Kidney (tissue), 14 donors: ENCODE results near the gene UGGT2. TPM values are rescaled to one million over a fixed set of nuclear protein-coding genes. Genes with fewer than 3 reads are reported as not detected.
"Not testable (repeated sequence)": the region's sequence is repeated elsewhere in the genome, so short reads cannot be mapped to it uniquely, and the experiment has no call there.

Experiments used
- DNase-seq, 5 donors: peaks; one replicate each; pipeline ENCODE4 v3.0.0-alpha.2; 2013 to 2020
- FAIRE-seq: peaks from 2 replicates; lab custom pipeline; 2012; peaks lifted over from hg19 to GRCh38; lab: Jason Lieb, UNC
- H3K27ac ChIP-seq, 2 donors: one replicate each; pipeline ENCODE4 v1.7.0; 2013; ENCODE audit warnings: low read depth in 2 of 2, low read length in 2 of 2, inconsistent platforms in 1 of 2
- H3K27me3 ChIP-seq: one replicate; pipeline ENCODE4 v1.7.1; 2013; ENCODE audit warnings: low read length, inconsistent platforms; ENCODE audit not compliant: control insufficient read depth, insufficient read depth
- H3K36me3 ChIP-seq, 3 donors: one replicate each; pipeline versions ENCODE4 v1.7.0 to v1.7.1; 2013; ENCODE audit warnings: low read length in 3 of 3, control low read depth in 1 of 3, inconsistent platforms in 1 of 3; ENCODE audit not compliant: insufficient read depth in 3 of 3, control insufficient read depth in 2 of 3
- H3K4me1 ChIP-seq, 3 donors: one replicate each; pipeline versions ENCODE4 v1.7.0 to v1.7.1; 2013; ENCODE audit warnings: low read length in 3 of 3, inconsistent platforms in 1 of 3, low read depth in 1 of 3; ENCODE audit not compliant: control insufficient read depth in 2 of 3, insufficient read depth in 2 of 3
- H3K4me3 ChIP-seq, 3 donors: one replicate each; pipeline versions ENCODE4 v1.7.0 to v1.8.1; 2013; ENCODE audit warnings: low read length in 3 of 3, control low read depth in 1 of 3, inconsistent platforms in 1 of 3
- H3K9ac ChIP-seq, 3 donors: one replicate each; pipeline versions ENCODE4 v1.7.0 to v1.7.1; 2013; ENCODE audit warnings: low read length in 3 of 3, control low read depth in 1 of 3, inconsistent platforms in 1 of 3
- H3K9me3 ChIP-seq, 3 donors: one replicate each; pipeline versions ENCODE4 v1.7.0 to v1.7.1; 2013; ENCODE audit warnings: low read length in 3 of 3, control low read depth in 1 of 3, inconsistent platforms in 1 of 3; ENCODE audit not compliant: control insufficient read depth in 2 of 3, insufficient read depth in 1 of 3
- intact Hi-C: fragments of 100-400 bp; cut with DNase I; formaldehyde crosslinking; loops from one replicate; pipeline ENCODE4 v1.11.1; 2022
- polyA plus RNA-seq: library from polyadenylated mRNA; stranded (reverse); fragments of 350-450 nt; fragmentation: Illumina TruSeq; extraction: RNeasy Lipid Tissue Mini Kit (QIAGEN cat#74804); gene quantifications from one replicate; pipeline ENCODE4 v1.2.3, GENCODE V29; 2014; ENCODE audit warnings: low read depth, low replicate concordance; ENCODE audit not compliant: insufficient read depth
- total RNA-seq: library from RNA; stranded (reverse); fragmentation: NEBNext Ultra II Directional; extraction: Animal tissue kit (Norgen Biotek cat#: 25700); gene quantifications from one replicate; pipeline ENCODE4 v1.2.1, GENCODE V29; 2021
- TF ChIP-seq, protein P1 (sequence below): IDR thresholded peaks from 3 replicates; pipeline ENCODE4 v1.5.1; 2012; ENCODE audit warnings: mild to moderate bottlenecking, moderate library complexity, borderline replicate concordance; ENCODE audit not compliant: insufficient read depth; ENCODE audit errors: extremely low read depth
- donor health status: control.
- donor health status: control.
- donor health status: control.
- donor health status: control.
- donor health status: control.
- donor health status: DM: yes; HTN: yes; CAD: no.
- donor health status: Normal renal cell carcinoma (clear cell type).

The UGGT2 gene
- total and polyA plus RNA-seq, 2 donors from 2014 or later = 10.0 to 31.9 TPM

DNA sequence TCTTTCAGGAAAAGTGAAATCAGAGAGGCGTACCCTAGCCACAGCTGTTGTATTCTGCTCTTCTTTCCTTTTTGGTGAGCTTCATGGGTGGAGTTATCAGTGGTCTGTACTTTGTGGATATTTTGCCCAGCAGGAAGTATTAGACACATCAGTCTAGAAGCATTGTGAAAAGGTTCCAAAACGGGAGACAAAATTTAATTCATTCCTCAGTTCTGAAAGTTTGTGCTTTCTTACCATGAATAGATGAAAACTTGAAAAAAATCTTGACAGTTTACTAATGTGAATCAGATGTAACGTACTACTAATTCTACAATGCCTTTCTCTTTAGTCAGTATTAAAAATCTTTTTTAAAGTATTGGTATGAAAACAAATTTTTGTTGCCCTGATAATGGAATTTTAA, 259.4 kb downstream of the UGGT2 start:
- Histone ChIP-seq H3K4me1 (no peaks in the 10 kb centered on the region), H3K27me3 (no peaks in the 10 kb centered on the region), H3K9me3 (peaks cover 0 to 4% (median 0%) of the 10 kb centered on the region in 3 donors), H3K9ac (no peak overlapping the region), H3K36me3 (peaks cover 0 to 17% (median 3%) of the 10 kb centered on the region in 3 donors), H3K4me3 (no peak overlapping the region), H3K27ac (no peak overlapping the region)
- no peak for DNase-seq
- peak; percentile 23 for FAIRE-seq
- TF ChIP-seq, protein P1, sequence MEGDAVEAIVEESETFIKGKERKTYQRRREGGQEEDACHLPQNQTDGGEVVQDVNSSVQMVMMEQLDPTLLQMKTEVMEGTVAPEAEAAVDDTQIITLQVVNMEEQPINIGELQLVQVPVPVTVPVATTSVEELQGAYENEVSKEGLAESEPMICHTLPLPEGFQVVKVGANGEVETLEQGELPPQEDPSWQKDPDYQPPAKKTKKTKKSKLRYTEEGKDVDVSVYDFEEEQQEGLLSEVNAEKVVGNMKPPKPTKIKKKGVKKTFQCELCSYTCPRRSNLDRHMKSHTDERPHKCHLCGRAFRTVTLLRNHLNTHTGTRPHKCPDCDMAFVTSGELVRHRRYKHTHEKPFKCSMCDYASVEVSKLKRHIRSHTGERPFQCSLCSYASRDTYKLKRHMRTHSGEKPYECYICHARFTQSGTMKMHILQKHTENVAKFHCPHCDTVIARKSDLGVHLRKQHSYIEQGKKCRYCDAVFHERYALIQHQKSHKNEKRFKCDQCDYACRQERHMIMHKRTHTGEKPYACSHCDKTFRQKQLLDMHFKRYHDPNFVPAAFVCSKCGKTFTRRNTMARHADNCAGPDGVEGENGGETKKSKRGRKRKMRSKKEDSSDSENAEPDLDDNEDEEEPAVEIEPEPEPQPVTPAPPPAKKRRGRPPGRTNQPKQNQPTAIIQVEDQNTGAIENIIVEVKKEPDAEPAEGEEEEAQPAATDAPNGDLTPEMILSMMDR = no peak
- intact Hi-C loops = no loop called here

DNA sequence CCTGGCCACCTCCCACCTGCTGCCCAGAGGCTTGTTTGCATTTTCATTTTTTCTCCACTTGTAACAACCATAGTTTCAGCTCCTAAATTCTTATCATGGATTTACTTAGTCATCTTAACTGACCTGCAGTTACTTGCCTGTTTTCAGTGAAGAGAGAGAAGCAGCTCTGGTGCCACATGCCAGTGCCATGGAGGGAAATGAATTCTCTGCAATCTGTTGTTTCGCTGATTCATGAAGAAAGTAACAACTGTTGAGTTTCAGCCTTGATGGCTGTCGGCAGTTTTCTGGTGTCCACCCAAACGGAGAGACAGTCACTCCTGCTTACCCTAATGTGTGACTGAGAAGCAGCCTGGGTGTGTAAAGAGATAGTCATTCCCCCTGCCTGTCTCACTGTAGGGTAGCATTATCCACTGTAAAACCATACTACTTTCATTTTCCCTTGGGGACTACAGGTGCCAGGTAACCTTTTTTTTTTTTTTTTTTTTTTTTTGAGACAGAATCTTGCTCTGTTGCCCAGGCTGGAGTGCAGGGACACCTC, 260.1 kb downstream of the UGGT2 start:
- no peak for FAIRE-seq
- H3K36me3 ChIP-seq = peaks cover 0 to 17% (median 3%) of the 10 kb centered on the region in 3 donors
- intact Hi-C loops = no loop called here

DNA sequence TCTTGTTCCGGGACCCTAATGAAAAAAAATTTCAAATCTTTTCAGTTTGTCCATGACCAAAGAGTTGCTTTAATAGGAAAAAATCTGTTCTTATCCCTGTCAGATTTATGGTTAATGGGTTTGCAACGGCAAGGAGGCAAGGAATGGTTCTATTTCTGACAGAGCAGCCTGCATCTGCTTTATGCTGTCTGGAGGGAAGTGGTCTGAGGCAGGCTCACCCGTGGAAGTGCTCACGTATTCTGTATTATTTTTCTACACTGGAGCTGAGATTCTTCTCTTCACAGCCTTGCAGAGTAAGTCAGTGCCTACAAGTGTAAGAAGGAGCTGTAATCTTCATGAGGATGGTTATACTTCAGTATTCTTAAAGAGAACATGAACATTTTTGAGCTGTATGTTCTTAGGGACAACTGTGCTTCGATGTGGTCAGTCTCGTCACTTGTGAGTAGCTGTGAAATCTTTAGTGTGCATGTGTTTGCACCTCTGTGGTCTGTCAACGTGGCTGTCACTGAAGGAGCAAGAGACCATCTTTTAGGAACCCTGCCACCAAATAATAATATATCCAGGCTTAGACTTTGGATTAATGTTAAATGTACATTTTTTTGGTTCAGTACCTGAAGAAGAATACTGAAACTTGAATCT, 262.0 kb downstream of the UGGT2 start:
- peaks cover 0 to 4% (median 0%) of the 10 kb centered on the region in 3 donors for H3K9me3 ChIP-seq
- H3K4me3 ChIP-seq = no peak overlapping the region
- TF ChIP-seq, protein P1 = no peak
- H3K36me3 ChIP-seq = peaks cover 0 to 17% (median 6%) of the 10 kb centered on the region in 3 donors
- DNase-seq (no peak), FAIRE-seq (no peak)
- no peaks in the 10 kb centered on the region for H3K4me1 ChIP-seq
- H3K27me3 ChIP-seq = no peaks in the 10 kb centered on the region
- no peak overlapping the region for H3K27ac ChIP-seq
- H3K9ac ChIP-seq = no peak overlapping the region
- intact Hi-C loops = no loop called here

More for the DNA sequence above, 260.1 kb downstream of the UGGT2 start:
- H3K27ac ChIP-seq = no peak overlapping the region
- H3K4me3 ChIP-seq = no peak overlapping the region
- no peaks in the 10 kb centered on the region for H3K27me3 ChIP-seq
- no peak overlapping the region for H3K9ac ChIP-seq
- TF ChIP-seq, protein P1 = no peak
- no peaks in the 10 kb centered on the region for H3K4me1 ChIP-seq
- no peak for DNase-seq
- peaks cover 0 to 4% (median 0%) of the 10 kb centered on the region in 3 donors for H3K9me3 ChIP-seq

DNA sequence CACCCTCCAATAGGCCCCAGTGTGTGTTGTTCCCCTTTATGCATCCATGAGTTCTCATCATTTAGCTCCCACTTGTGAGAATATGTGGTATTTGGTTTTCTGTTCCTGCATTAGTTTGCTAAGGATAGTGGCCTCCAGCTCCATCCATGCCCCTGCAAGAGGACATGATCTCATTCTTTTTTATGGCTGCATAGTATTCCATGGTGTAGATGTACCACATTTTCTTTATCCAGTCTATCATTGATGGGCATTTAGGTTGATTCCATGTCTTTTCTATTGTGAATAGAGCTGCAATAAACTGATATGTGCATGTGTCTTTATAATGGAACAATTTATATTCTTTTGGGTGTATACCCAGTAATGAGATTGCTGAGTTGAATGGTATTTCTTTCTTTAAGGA, 263.9 kb downstream of the UGGT2 start:
- H3K27ac ChIP-seq, H3K4me3 ChIP-seq, H3K9ac ChIP-seq, H3K4me1 ChIP-seq, H3K9me3 ChIP-seq, intact Hi-C loops, FAIRE-seq, H3K27me3 ChIP-seq, DNase-seq: not testable (repeated sequence)
- H3K36me3 ChIP-seq = peaks cover 0 to 17% (median 6%) of the 10 kb centered on the region in 3 donors
